Calu3 (cell line): ENCODE measurements around the gene PLK3. TPM values are rescaled to one million over a fixed set of nuclear protein-coding genes. Genes with fewer than 3 reads are reported as not detected.
"Not testable (repeated sequence)": the region's sequence is repeated elsewhere in the genome, so short reads cannot be mapped to it uniquely, and the experiment has no call there.

Source experiments
- BruUV-seq: library from RNA; stranded (reverse); fragments of 400-500 nt; replicated peaks from 2 replicates; lab custom pipeline; 2021; lab: Mats Ljungman, UMichigan
- CTCF ChIA-PET: fragments of 300-600 bp; sonication (Branson Sonifier 250); formaldehyde crosslinking; loops from one replicate; lab custom pipeline; 2022; ENCODE audit warnings: antibody characterized with exemption; lab: Charles Lee
- DNase-seq: peaks from one replicate; pipeline ENCODE4 v3.0.0; 2022
- H3K27ac Mint-ChIP-seq: one replicate; pipeline ENCODE4 v1.8.0; 2022; ENCODE audit warnings: mixed read lengths; ENCODE audit not compliant: unreplicated experiment
- H3K27me3 Mint-ChIP-seq: one replicate; pipeline ENCODE4 v1.8.0; 2022; ENCODE audit warnings: mixed read lengths; ENCODE audit not compliant: unreplicated experiment
- H3K36me3 Mint-ChIP-seq: one replicate; pipeline ENCODE4 v1.8.0; 2022; ENCODE audit warnings: mild to moderate bottlenecking, moderate library complexity, mixed read lengths; ENCODE audit not compliant: insufficient read depth, unreplicated experiment
- H3K4me1 Mint-ChIP-seq: one replicate; pipeline ENCODE4 v1.8.0; 2022; ENCODE audit warnings: mild to moderate bottlenecking, low read depth, mixed read lengths; ENCODE audit not compliant: unreplicated experiment
- H3K4me3 Mint-ChIP-seq: one replicate; pipeline ENCODE4 v1.8.0; 2022; ENCODE audit warnings: mild to moderate bottlenecking, low read depth, moderate library complexity, mixed read lengths; ENCODE audit not compliant: unreplicated experiment
- H3K9me3 Mint-ChIP-seq: one replicate; pipeline ENCODE4 v1.8.0; 2022; ENCODE audit warnings: low read depth, mixed read lengths; ENCODE audit not compliant: unreplicated experiment
- intact Hi-C: fragments of 100-400 bp; cut with micrococcal nuclease; formaldehyde crosslinking; loops from one replicate; pipeline ENCODE4 v1.10.0; 2022; ENCODE audit not compliant: unreplicated experiment
- total RNA-seq: library from RNA; stranded (reverse); gene quantifications from 2 replicates; pipeline ENCODE4 v1.2.3, GENCODE V29; 2022
- TF ChIP-seq, protein P1 (sequence below): fragments of 200-600 bp; IDR thresholded peaks from one replicate; pipeline ENCODE4 v1.8.0; 2022; ENCODE audit warnings: antibody characterized with exemption; ENCODE audit not compliant: unreplicated experiment

Gene PLK3
- total RNA-seq, 1 experiment from 2014 or later, result 15.6 TPM

DNA sequence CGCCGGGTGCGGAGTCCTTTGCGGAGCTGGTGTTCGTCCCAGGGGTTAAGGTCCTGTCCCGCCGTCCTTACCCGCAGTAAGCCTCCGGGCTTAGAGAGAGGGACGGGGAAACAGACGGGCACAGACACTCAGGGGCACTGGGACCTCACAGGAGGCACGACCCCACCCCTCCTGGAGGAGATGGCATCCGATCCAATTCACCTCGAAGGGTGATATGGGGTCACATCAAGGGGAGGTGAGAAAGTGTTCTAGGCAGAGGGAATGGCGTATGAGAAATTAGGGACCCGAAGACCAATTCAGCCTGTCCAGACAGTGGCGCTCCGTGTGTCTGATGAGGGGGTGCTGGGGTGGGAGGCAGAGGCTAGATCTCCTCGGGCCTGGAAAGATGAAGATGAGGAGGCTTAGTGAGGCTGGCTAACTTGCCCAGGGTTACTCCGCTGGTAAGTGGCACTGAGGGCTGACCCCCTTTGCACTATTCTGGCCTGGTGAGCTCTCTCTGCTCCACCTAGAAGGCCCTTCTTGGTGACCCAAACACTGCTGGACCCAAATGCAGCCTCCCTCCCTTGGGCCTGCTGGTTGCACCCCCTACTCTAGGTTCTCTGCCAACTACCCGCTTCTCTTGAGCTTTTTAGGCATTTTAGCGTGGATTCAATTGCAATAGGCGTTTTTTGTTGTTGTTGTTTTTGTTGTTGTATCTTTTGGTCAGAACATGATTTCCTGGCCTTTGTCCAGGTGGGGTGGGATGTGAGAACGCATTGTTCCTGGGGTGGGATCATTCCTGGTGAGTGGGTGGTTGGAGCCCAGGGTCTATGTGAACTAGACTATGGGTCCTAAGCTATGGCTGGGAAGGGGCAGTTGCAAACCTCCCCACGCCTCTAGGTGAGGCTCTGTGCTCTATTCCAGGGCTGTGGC, 20.4 kb downstream of the PLK3 start:
- peak overlapping the region; percentile 75 for H3K4me3 Mint-ChIP-seq
- H3K9me3 Mint-ChIP-seq, result no peaks in the 10 kb centered on the region
- peaks cover 18% of the 10 kb centered on the region for H3K36me3 Mint-ChIP-seq
- H3K4me1 Mint-ChIP-seq, result peaks cover 37% of the 10 kb centered on the region
- BruUV-seq, result no TSS peak
- intact Hi-C loops, result no loop called here
- TF ChIP-seq, protein P1, sequence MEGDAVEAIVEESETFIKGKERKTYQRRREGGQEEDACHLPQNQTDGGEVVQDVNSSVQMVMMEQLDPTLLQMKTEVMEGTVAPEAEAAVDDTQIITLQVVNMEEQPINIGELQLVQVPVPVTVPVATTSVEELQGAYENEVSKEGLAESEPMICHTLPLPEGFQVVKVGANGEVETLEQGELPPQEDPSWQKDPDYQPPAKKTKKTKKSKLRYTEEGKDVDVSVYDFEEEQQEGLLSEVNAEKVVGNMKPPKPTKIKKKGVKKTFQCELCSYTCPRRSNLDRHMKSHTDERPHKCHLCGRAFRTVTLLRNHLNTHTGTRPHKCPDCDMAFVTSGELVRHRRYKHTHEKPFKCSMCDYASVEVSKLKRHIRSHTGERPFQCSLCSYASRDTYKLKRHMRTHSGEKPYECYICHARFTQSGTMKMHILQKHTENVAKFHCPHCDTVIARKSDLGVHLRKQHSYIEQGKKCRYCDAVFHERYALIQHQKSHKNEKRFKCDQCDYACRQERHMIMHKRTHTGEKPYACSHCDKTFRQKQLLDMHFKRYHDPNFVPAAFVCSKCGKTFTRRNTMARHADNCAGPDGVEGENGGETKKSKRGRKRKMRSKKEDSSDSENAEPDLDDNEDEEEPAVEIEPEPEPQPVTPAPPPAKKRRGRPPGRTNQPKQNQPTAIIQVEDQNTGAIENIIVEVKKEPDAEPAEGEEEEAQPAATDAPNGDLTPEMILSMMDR, result no peak
- no peak for DNase-seq
- H3K27ac Mint-ChIP-seq, result peak overlapping the region; percentile 100
- no peaks in the 10 kb centered on the region for H3K27me3 Mint-ChIP-seq
- CTCF ChIA-PET, result no interaction called here

- no peak for DNase-seq
- TF ChIP-seq, protein P1, result no peak
- intact Hi-C loops, result no loop called here
- peak overlapping the region; percentile 75 for H3K4me3 Mint-ChIP-seq
- H3K27ac Mint-ChIP-seq, result peak overlapping the region; percentile 54
- CTCF ChIA-PET, result no interaction called here
- BruUV-seq, result no TSS peak
- H3K27me3 Mint-ChIP-seq, result no peaks in the 10 kb centered on the region
- no peaks in the 10 kb centered on the region for H3K9me3 Mint-ChIP-seq
- peaks cover 36% of the 10 kb centered on the region for H3K4me1 Mint-ChIP-seq
- peaks cover 18% of the 10 kb centered on the region for H3K36me3 Mint-ChIP-seq
These were observed 21.1 kb downstream of the PLK3 start for GRCh38 chr1:44821240-44821715.

DNA sequence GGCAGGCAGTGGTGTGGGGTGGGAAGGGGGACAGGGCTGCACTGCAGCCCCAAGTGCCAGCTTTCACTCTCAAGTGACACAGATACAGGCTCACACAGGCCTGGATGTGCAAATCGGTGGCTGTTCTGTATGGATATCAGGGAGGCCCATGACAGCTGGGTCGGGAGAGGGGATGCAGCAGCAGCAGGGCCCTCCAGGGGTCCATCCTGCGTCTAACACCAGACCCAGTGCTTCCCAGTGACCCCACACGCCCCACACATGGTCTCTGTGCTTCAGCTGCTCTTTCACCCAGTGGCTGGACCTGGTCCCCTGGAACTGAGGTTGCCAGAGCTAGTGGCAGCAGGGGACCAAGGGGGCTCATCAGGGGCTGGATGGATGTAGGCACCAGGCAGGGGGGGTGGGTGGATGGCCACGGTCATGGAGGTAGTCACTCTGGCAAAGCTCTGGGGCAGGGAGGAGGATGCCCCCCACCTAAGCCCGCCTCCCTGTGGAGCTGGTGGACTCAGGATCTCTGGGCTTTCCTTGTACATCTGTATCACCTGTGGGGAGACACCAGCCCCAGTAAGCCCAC, 22.0 kb downstream of the PLK3 start:
- Mint-ChIP-seq H3K4me3 (no peak overlapping the region), H3K4me1 (peaks cover 35% of the 10 kb centered on the region), H3K27me3 (no peaks in the 10 kb centered on the region), H3K27ac (no peak overlapping the region), H3K36me3 (peaks cover 18% of the 10 kb centered on the region), H3K9me3 (no peaks in the 10 kb centered on the region)
- intact Hi-C loops, result no loop called here
- CTCF ChIA-PET, result interaction anchor here (0.6 kb wide), 1 partner anchor 23 kb away, joined by 3 read pairs; no protein-coding TSS in a partner anchor
- DNase-seq, result no peak
- TF ChIP-seq, protein P1, result no peak
- no TSS peak for BruUV-seq

DNA sequence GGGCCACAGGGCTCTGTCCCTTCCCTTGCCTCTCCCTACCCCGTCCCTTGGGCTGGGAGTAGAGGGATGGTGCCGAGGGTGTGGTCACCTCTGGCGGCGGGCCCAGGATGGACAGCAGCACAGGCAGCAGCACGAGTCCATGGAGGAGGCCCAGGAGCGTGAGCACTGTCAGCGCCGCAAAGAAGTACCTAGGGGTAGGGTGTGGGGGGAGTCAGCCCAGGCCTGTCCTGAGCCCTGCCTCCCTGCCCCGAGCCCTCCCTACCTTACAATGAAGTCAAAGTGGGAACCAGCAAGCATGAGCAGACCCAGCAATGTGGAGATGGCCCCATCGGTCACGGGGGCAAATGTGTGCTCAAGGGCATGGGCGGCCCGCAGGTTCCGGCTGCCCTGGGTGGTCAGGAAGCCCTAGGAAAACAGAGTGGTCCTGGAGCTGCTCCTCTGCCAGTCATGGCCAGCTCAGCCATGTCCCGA, 22.8 kb downstream of the PLK3 start:
- TF ChIP-seq, protein P1, result no peak
- H3K27me3 Mint-ChIP-seq, result no peaks in the 10 kb centered on the region
- CTCF ChIA-PET, result interaction anchor here (0.5 kb wide), 1 partner anchor 571 kb away, joined by 5 read pairs; no protein-coding TSS in a partner anchor
- no TSS peak for BruUV-seq
- H3K4me1 Mint-ChIP-seq, result peaks cover 27% of the 10 kb centered on the region
- intact Hi-C loops, result no loop called here
- H3K36me3 Mint-ChIP-seq, result peaks cover 13% of the 10 kb centered on the region
- no peaks in the 10 kb centered on the region for H3K9me3 Mint-ChIP-seq
- DNase-seq, result no peak
- H3K27ac Mint-ChIP-seq, result no peak overlapping the region
- no peak overlapping the region for H3K4me3 Mint-ChIP-seq

DNA sequence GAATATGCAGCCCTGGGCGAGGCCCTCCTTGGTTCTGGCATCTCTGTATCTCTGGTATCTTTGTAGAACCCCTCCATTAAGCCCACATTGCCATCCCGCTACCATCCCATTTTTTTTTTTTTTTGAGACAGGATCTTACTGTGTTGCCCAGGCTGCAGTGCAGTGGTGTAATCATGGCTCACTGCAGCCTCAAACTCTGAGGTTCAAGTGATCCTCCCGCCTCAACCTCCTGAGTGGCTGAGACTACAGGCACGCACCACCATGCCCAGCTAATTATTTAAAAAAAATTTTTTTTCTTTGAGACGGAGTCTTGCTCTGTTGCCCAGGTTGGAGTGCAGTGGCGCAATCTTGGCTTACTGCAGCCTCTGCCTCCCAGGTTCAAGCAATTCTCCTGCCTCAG, 24.2 kb downstream of the PLK3 start:
- DNase-seq, BruUV-seq, H3K4me3 Mint-ChIP-seq, CTCF ChIA-PET, intact Hi-C loops, H3K27me3 Mint-ChIP-seq, H3K9me3 Mint-ChIP-seq, H3K27ac Mint-ChIP-seq: not testable (repeated sequence)
- Mint-ChIP-seq H3K4me1 (peaks cover 13% of the 10 kb centered on the region), H3K36me3 (peaks cover 10% of the 10 kb centered on the region)
